Right lobe of liver (tissue), 4 donors: ENCODE data around the gene CTSD.

Experiments used
- CTCF ChIP-seq, 4 donors: fragments of 200-600 bp in 3 of 4; fragments of 450-650 bp in 1 of 4; IDR thresholded peaks; one replicate each; pipeline versions ENCODE4 v1.5.1 to v1.8.0; 2016 to 2022; ENCODE audit warnings: antibody characterized with exemption in 4 of 4, mild to moderate bottlenecking in 2 of 4
- POLR2A ChIP-seq: fragments of 450-650 bp; IDR thresholded peaks from one replicate; pipeline ENCODE4 v1.6.1; 2017; ENCODE audit warnings: antibody characterized with exemption, mild to moderate bottlenecking
- donor health status: DM: no; HTN: no; CAD: no.
- donor health status: DM: no; HTN: no; CAD: no.
- donor health status: DM: no; HTN: yes; CAD: no.

GRCh38 chr11:1740786-1741530 is 22.8 kb downstream of the CTSD start:
- TF ChIP-seq CTCF (IDR thresholded peaks at IDR 0.05) (no peak), POLR2A (no peak)
